SK-N-SH (cell line): ENCODE data around the gene PLET1. TPM values are rescaled to one million over a fixed set of nuclear protein-coding genes. Genes with fewer than 3 reads are reported as not detected.

Source experiments
- CTCF ChIA-PET: fragments of 300-600, 350-600 bp; formaldehyde crosslinking; extraction: SDS; loops from one replicate; lab custom pipeline; 2021; lab: Yijun Ruan, JAX
- POLR2A ChIA-PET: fragments of 350-600 bp; sonication (Branson Sonifier 250); formaldehyde crosslinking; extraction: SDS; loops from one replicate; lab custom pipeline; 2020; ENCODE audit warnings: antibody characterized with exemption, inconsistent platforms; lab: Yijun Ruan, JAX
- DNase-seq: peaks from one replicate; pipeline ENCODE4 v3.0.0; 2012
- H2AFZ ChIP-seq: fragments of 200-600 bp; sonication (generic); 2 replicates; pipeline ENCODE4 v1.8.1; 2016; ENCODE audit warnings: antibody characterized with exemption, mild to moderate bottlenecking, low read depth
- H3F3A ChIP-seq: fragments of 200-600 bp; sonication (generic); replicated peaks from 2 replicates; pipeline ENCODE3; 2016; ENCODE audit warnings: antibody characterized with exemption, mild to moderate bottlenecking; ENCODE audit not compliant: insufficient read depth
- H3K27ac ChIP-seq, 2 experiments: fragments of 200-500 bp in 1 of 2; fragments of 200-600 bp in 1 of 2; sonication (Bioruptor generic) in 1 of 2; sonication (generic), shearing (Covaris generic) in 1 of 2; 2 replicates each; pipeline versions ENCODE4 v1.5.1 to v1.6.1; 2014 to 2016; ENCODE audit warnings: low read depth in 2 of 2, inconsistent platforms in 1 of 2, low read length in 1 of 2, mild to moderate bottlenecking in 1 of 2, mixed read lengths in 1 of 2
- H3K27me3 ChIP-seq: fragments of 200-600 bp; sonication (generic), shearing (Covaris generic); 2 replicates; pipeline ENCODE4 v1.6.1; 2016; ENCODE audit warnings: mixed run types; ENCODE audit not compliant: insufficient read depth
- H3K36me3 ChIP-seq, 2 experiments: fragments of 200-500 bp in 1 of 2; fragments of 200-600 bp in 1 of 2; sonication (Bioruptor generic) in 1 of 2; sonication (generic) in 1 of 2; replicated peaks in 1 of 2; 2 replicates each; pipeline versions ENCODE3 to v1.5.1; 2014 to 2016; ENCODE audit warnings: low read length in 1 of 2, mild to moderate bottlenecking in 1 of 2; ENCODE audit not compliant: insufficient read depth in 2 of 2, control insufficient read depth in 1 of 2
- H3K4me1 ChIP-seq, 2 experiments: fragments of 200-500 bp in 1 of 2; fragments of 200-600 bp in 1 of 2; sonication (Bioruptor generic) in 1 of 2; sonication (generic), shearing (Covaris generic) in 1 of 2; 2 replicates each; pipeline versions ENCODE4 v1.5.1 to v1.6.1; 2014 to 2016; ENCODE audit warnings: low read depth in 1 of 2, low read length in 1 of 2, mixed run types in 1 of 2; ENCODE audit not compliant: insufficient read depth in 2 of 2, control insufficient read depth in 1 of 2
- H3K4me2 ChIP-seq: fragments of 200-600 bp; sonication (generic), shearing (Covaris generic); 2 replicates; pipeline ENCODE4 v1.6.1; 2017; ENCODE audit warnings: mixed run types
- H3K4me3 ChIP-seq, 2 experiments: fragments of 200-500 bp in 1 of 2; fragments of 200-600 bp in 1 of 2; sonication (Bioruptor generic) in 1 of 2; sonication (generic), shearing (Covaris generic) in 1 of 2; 2 replicates each; pipeline versions ENCODE4 v1.5.1 to v1.8.1; 2014 to 2016; ENCODE audit warnings: low read depth in 2 of 2, inconsistent platforms in 1 of 2, low read length in 1 of 2, mild to moderate bottlenecking in 1 of 2, mixed read lengths in 1 of 2, moderate library complexity in 1 of 2
- H3K79me2 ChIP-seq: fragments of 200-600 bp; sonication (generic); 2 replicates; pipeline ENCODE4 v1.8.1; 2017; ENCODE audit warnings: mild to moderate bottlenecking; ENCODE audit not compliant: insufficient read depth
- H3K9ac ChIP-seq: fragments of 200-600 bp; sonication (generic); 2 replicates; pipeline ENCODE4 v1.6.1; 2017; ENCODE audit warnings: mixed run types
- H3K9me2 ChIP-seq: fragments of 200-600 bp; sonication (generic); 2 replicates; pipeline ENCODE4 v1.6.1; 2017; ENCODE audit warnings: mixed run types
- H3K9me3 ChIP-seq: fragments of 200-600 bp; sonication (generic); 2 replicates; pipeline ENCODE4 v1.6.1; 2017; ENCODE audit warnings: mixed run types, mild to moderate bottlenecking, moderate library complexity
- H4K20me1 ChIP-seq: fragments of 200-600 bp; sonication (generic); 2 replicates; pipeline ENCODE4 v1.6.1; 2017; ENCODE audit warnings: mild to moderate bottlenecking, mixed run types; ENCODE audit not compliant: insufficient read depth
- EP300 ChIP-seq, 2 experiments: IDR thresholded peaks; 2 replicates each; pipeline versions ENCODE4 v1.4.0 to v1.6.1; 2012; ENCODE audit warnings: borderline replicate concordance in 1 of 2, low read depth in 1 of 2, low read length in 1 of 2
- EZH2phosphoT487 ChIP-seq: fragments of 200-600 bp; sonication (generic); IDR thresholded peaks from 2 replicates; pipeline ENCODE4 v1.6.1; 2017; ENCODE audit warnings: low read depth, mixed run types, mild to moderate bottlenecking, antibody characterized with exemption, moderate library complexity, borderline replicate concordance
- FOXM1 ChIP-seq: IDR thresholded peaks from 2 replicates; pipeline ENCODE4 v1.4.0; 2012; ENCODE audit warnings: low read depth, mild to moderate bottlenecking
- GABPA ChIP-seq: IDR thresholded peaks from 2 replicates; pipeline ENCODE4 v1.4.0; 2012; ENCODE audit warnings: low read depth, mild to moderate bottlenecking
- GATA2 ChIP-seq: sonication (generic); formaldehyde crosslinking; IDR thresholded peaks from 2 replicates; pipeline ENCODE4 v1.5.0; 2020; ENCODE audit warnings: mild to moderate bottlenecking, missing genetic modification reagents
- IRF3 ChIP-seq: fragments of 150-350 bp; IDR thresholded peaks from 2 replicates; pipeline ENCODE4 v1.6.1; 2016; ENCODE audit warnings: mild to moderate bottlenecking, low read depth, low read length
- JUND ChIP-seq: IDR thresholded peaks from 2 replicates; pipeline ENCODE4 v1.4.0; 2012
- MEF2A ChIP-seq: IDR thresholded peaks from 2 replicates; pipeline ENCODE4 v1.4.0; 2012; ENCODE audit warnings: low read depth, borderline replicate concordance
- MXI1 ChIP-seq: IDR thresholded peaks from 2 replicates; pipeline ENCODE4 v1.6.1; 2012; ENCODE audit warnings: mild to moderate bottlenecking, low read depth, low read length, improper control_type of control experiment
- NFIC ChIP-seq: IDR thresholded peaks from 2 replicates; pipeline ENCODE4 v1.4.0; 2012; ENCODE audit warnings: borderline replicate concordance
- RCOR1 ChIP-seq: fragments of 150-350 bp; IDR thresholded peaks from 2 replicates; pipeline ENCODE4 v1.6.1; 2017; ENCODE audit warnings: antibody characterized with exemption, low read length
- RXRA ChIP-seq: IDR thresholded peaks from 2 replicates; pipeline ENCODE4 v1.4.0; 2012; ENCODE audit warnings: low read depth, mild to moderate bottlenecking, borderline replicate concordance
- TAF1 ChIP-seq: IDR thresholded peaks from 2 replicates; pipeline ENCODE4 v1.6.1; 2012; ENCODE audit warnings: low read depth, mild to moderate bottlenecking, low read length, moderate library complexity, borderline replicate concordance
- TCF12 ChIP-seq: IDR thresholded peaks from 2 replicates; pipeline ENCODE4 v1.4.0; 2012
- YY1 ChIP-seq: IDR thresholded peaks from 2 replicates; pipeline ENCODE4 v1.4.0; 2012; ENCODE audit warnings: low read depth, mild to moderate bottlenecking
- WGBS: methylation state at CpG from one replicate; pipeline ENCODE4 v1.1.6; 2017; ENCODE audit warnings: low lambda C conversion rate; 5-methylcytosine and 5-hydroxymethylcytosine counted together
- polyA plus RNA-seq, 3 experiments: library from polyadenylated mRNA; depleted of rRNA; stranded (reverse); fragments of >200 nt; gene quantifications; 2 replicates each; pipeline ENCODE4 v1.2.3, GENCODE V29; 2012
- TF ChIP-seq, protein P1 (sequence below): IDR thresholded peaks from 2 replicates; pipeline ENCODE4 v1.6.1; 2012; ENCODE audit warnings: mild to moderate bottlenecking, low read depth, low read length, moderate library complexity
- TF ChIP-seq, protein P2 (sequence below): IDR thresholded peaks from 2 replicates; pipeline ENCODE4 v1.4.0; 2012; ENCODE audit warnings: low read depth, borderline replicate concordance
- TF ChIP-seq, protein P3 (sequence below): fragments of 150-350 bp; IDR thresholded peaks from 2 replicates; pipeline ENCODE4 v1.6.1; 2017; ENCODE audit warnings: antibody characterized with exemption, low read length, low read depth, borderline replicate concordance

PLET1 gene
- polyA plus RNA-seq, 1 of the 3 experiments (the other 2 are of a cell fraction) = not detected

DNA sequence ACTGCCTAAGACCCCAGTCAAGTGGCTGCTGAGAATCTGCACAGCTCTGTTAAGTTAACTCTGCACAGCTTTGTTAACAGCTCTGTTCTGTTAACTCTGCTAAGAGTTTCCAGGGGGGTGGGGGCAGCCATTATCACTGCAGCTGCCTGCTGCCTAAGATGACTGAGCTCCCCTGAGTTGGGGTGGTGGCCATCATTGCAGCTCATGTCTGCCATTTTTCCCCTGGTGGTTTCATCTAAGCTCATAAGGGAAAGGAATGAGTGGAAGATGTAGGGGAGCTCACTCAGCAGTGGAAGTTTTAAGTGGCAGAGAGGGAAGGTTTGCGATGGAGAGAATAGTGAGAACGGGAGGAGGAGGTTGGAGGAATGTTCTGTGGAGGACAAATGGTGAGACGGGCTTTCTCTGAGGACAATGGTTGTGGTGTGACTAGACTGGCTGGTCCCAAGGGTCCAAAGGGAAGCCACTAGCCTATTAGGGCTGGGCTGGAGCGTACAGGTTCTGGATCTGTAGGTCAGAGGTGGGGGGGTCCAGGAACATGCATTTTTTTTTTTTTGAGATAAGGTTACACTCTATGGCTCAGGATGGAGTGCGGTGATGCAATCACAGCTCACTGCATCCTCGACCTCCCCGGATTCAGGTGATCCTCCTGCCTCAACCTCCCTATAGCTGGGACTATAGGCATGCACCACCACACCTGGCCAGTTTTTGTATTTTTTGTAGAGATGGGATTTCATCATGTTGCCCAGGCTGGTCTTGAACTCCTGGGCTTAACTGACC is 13.5 kb upstream of the PLET1 start:
- H3K4me3 ChIP-seq = no peak overlapping the region
- TF ChIP-seq GABPA = no peak
- TF ChIP-seq, protein P1, sequence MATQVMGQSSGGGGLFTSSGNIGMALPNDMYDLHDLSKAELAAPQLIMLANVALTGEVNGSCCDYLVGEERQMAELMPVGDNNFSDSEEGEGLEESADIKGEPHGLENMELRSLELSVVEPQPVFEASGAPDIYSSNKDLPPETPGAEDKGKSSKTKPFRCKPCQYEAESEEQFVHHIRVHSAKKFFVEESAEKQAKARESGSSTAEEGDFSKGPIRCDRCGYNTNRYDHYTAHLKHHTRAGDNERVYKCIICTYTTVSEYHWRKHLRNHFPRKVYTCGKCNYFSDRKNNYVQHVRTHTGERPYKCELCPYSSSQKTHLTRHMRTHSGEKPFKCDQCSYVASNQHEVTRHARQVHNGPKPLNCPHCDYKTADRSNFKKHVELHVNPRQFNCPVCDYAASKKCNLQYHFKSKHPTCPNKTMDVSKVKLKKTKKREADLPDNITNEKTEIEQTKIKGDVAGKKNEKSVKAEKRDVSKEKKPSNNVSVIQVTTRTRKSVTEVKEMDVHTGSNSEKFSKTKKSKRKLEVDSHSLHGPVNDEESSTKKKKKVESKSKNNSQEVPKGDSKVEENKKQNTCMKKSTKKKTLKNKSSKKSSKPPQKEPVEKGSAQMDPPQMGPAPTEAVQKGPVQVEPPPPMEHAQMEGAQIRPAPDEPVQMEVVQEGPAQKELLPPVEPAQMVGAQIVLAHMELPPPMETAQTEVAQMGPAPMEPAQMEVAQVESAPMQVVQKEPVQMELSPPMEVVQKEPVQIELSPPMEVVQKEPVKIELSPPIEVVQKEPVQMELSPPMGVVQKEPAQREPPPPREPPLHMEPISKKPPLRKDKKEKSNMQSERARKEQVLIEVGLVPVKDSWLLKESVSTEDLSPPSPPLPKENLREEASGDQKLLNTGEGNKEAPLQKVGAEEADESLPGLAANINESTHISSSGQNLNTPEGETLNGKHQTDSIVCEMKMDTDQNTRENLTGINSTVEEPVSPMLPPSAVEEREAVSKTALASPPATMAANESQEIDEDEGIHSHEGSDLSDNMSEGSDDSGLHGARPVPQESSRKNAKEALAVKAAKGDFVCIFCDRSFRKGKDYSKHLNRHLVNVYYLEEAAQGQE = no peak
- no peak for TF ChIP-seq IRF3
- TF ChIP-seq YY1 = no peak
- no peak for TF ChIP-seq JUND
- no peak for TF ChIP-seq TCF12
- TF ChIP-seq TAF1 = no peak
- TF ChIP-seq FOXM1 = no peak
- no peak for TF ChIP-seq MXI1
- TF ChIP-seq RCOR1 = no peak
- no peak for TF ChIP-seq EZH2phosphoT487
- TF ChIP-seq EP300 (IDR thresholded peaks at IDR 0.05; ENCODE audit: borderline replicate concordance in 1 of 2, low read depth in 1 of 2, low read length in 1 of 2) = no peak
- TF ChIP-seq, protein P2, sequence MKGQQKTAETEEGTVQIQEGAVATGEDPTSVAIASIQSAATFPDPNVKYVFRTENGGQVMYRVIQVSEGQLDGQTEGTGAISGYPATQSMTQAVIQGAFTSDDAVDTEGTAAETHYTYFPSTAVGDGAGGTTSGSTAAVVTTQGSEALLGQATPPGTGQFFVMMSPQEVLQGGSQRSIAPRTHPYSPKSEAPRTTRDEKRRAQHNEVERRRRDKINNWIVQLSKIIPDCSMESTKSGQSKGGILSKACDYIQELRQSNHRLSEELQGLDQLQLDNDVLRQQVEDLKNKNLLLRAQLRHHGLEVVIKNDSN = no peak
- TF ChIP-seq GATA2 (CRISPR knock-in tag) = no peak
- no peak for TF ChIP-seq MEF2A
- TF ChIP-seq, protein P3, sequence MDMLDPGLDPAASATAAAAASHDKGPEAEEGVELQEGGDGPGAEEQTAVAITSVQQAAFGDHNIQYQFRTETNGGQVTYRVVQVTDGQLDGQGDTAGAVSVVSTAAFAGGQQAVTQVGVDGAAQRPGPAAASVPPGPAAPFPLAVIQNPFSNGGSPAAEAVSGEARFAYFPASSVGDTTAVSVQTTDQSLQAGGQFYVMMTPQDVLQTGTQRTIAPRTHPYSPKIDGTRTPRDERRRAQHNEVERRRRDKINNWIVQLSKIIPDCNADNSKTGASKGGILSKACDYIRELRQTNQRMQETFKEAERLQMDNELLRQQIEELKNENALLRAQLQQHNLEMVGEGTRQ = no peak
- no peak for TF ChIP-seq RXRA
- TF ChIP-seq NFIC = no peak
- H3K4me2 ChIP-seq = no peak overlapping the region
- ChIA-PET POLR2A (no interaction called here), CTCF (interaction anchor here (1.7 to 29.6 kb wide), 2 partner anchors 9 to 52 kb away, joined by 5 to 620 read pairs; partner anchors contain the start of gene PTS)
- H3K9me3 ChIP-seq = no peaks in the 10 kb centered on the region
- H3K36me3 ChIP-seq = no peaks in the 10 kb centered on the region
- H4K20me1 ChIP-seq = no peaks in the 10 kb centered on the region
- H3K9me2 ChIP-seq = no peaks in the 10 kb centered on the region
- no peaks in the 10 kb centered on the region for H3K27me3 ChIP-seq
- H3K9ac ChIP-seq = no peak overlapping the region
- peaks cover 3 to 4% of the 10 kb centered on the region in 2 experiments; a peak in 3 of 4 replicates for H3K4me1 ChIP-seq
- H3K79me2 ChIP-seq = no peaks in the 10 kb centered on the region
- 81% methylated on average over 7 of the region's 7 CpGs for WGBS
- no peak for DNase-seq
- H2AFZ ChIP-seq = no peak overlapping the region
- H3F3A ChIP-seq = peaks cover 5% of the 10 kb centered on the region
- no peak overlapping the region for H3K27ac ChIP-seq
